Stimulated activated CD8-positive, alpha-beta memory T cell treated with anti-CD3 and anti-CD28 coated beads, Interleukin-2, amount 100 ng/mL, for 48 hours (primary cell): ENCODE results near the gene MYT1.

ENCODE experiments used
- DNase-seq, 2 donors: peaks; one replicate each; pipeline ENCODE4 v3.0.0-alpha.2; 2020; ENCODE audit warnings: low read depth in 2 of 2

MYT1 gene

GRCh38 chr20:64153861-64154589 lies 10.2 kb upstream of the MYT1 start:
- no peak for DNase-seq

- no peak for DNase-seq
Measured at GRCh38 chr20:64154590-64155257, 9.5 kb upstream of the MYT1 start.

- no peak for DNase-seq
Measured at GRCh38 chr20:64155258-64156135, 8.8 kb upstream of the MYT1 start.

GRCh38 chr20:64156136-64156885 lies 7.9 kb upstream of the MYT1 start:
- no peak for DNase-seq

GRCh38 chr20:64156886-64157875 lies 7.1 kb upstream of the MYT1 start:
- no peak for DNase-seq

- no peak for DNase-seq
Measured at GRCh38 chr20:64157878-64158277, 6.4 kb upstream of the MYT1 start.

GRCh38 chr20:64158346-64159285 lies 5.6 kb upstream of the MYT1 start:
- no peak for DNase-seq

- no peak for DNase-seq
Measured at GRCh38 chr20:64159286-64159680, 5.0 kb upstream of the MYT1 start.

- no peak for DNase-seq
Measured at GRCh38 chr20:64159711-64160110, 4.5 kb upstream of the MYT1 start.

- DNase-seq: no peak
Measured at GRCh38 chr20:64160118-64160517, 4.1 kb upstream of the MYT1 start.

- DNase-seq: no peak
Measured at GRCh38 chr20:64160526-64161355, 3.5 kb upstream of the MYT1 start.

- peak; percentile 11 to 15 for DNase-seq
Measured at GRCh38 chr20:64161356-64162238, 2.7 kb upstream of the MYT1 start.

- DNase-seq: no peak
Measured at GRCh38 chr20:64162239-64162910, 1.9 kb upstream of the MYT1 start.

GRCh38 chr20:64163776-64164122 lies 503 bp upstream of the MYT1 start:
- no peak for DNase-seq

- no peak for DNase-seq
Measured at GRCh38 chr20:64165866-64166600, 1.8 kb downstream of the MYT1 start.
